HG03460 (cell line): ENCODE data around the gene TSPAN15.
"Not testable (repeated sequence)": the region's sequence is repeated elsewhere in the genome, so short reads cannot be mapped to it uniquely, and the experiment has no call there.

ENCODE experiments used
- ATAC-seq: cut with Tn5 transposase; IDR thresholded peaks from one replicate; pipeline ENCODE4 v1.9.1; 2021; ENCODE audit not compliant: unreplicated experiment

TSPAN15 gene

DNA sequence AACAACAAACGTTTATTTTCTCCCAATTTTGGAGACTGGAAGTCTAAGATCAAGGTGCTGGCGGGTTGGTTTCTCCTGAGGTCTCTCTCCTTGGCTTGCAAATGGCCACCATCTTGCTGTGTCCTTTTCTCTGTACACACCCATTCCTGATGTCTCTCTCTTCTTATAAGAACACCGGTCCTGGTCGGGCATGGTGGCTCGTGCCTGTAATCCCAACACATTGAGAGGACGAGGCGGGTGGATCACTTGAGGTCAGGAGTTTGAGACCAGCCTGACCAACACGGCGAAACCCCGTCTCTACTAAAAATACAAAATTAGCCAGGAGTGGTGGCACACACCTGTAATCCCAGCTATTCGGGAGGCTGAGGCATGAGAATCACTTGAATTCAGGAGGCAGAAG is 85.3 kb downstream of the TSPAN15 start:
- ATAC-seq, result not testable (repeated sequence)

- ATAC-seq, result no peak
Observed at GRCh38 chr10:69537449-69537848, 86.2 kb downstream of the TSPAN15 start.

DNA sequence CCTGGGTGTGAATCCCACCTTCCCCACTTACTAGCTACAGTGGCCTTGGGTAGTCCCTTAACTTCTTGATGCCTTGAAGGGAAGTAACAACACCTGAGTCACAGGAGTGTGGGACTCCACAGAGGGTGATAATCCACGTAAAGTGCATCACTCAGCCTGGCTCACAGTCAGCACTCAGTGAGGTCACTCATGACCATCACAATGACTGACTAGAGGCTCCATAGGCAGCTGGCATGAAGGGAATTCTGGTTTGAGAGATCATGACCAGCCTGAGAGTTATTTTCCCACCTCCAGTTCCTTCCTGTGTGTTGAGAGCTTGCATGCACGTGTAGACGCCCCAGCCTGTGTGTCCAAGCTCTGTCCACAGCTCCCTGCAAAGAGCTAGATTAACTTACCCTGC is 87.2 kb downstream of the TSPAN15 start:
- ATAC-seq, result no peak

DNA sequence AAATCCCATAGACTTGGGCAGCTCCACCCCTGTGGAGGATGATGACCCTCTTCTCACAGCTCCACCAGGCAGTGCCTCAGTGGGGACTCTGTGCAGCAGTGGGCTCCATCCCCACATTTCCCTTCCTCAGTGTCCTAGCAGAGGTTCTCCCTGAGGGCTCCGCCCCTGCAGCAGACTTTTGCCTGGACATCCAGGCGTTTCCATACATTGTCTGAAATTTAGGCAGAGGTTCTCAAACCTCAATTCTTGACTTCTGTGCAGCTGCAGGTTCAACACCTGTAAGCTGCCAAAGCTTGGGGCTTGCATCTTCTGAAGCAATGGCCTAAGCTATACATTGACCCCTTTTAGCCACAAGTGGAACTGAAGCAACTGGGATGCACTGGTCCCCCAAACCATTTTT is 90.2 kb downstream of the TSPAN15 start:
- no peak for ATAC-seq

- no peak for ATAC-seq
Observed at GRCh38 chr10:69549959-69550358, 98.7 kb downstream of the TSPAN15 start.

- ATAC-seq, result no peak
Observed at GRCh38 chr10:69552268-69552667, 101.0 kb downstream of the TSPAN15 start.

- ATAC-seq, result no peak
Observed at GRCh38 chr10:69553328-69553727, 102.1 kb downstream of the TSPAN15 start.

DNA sequence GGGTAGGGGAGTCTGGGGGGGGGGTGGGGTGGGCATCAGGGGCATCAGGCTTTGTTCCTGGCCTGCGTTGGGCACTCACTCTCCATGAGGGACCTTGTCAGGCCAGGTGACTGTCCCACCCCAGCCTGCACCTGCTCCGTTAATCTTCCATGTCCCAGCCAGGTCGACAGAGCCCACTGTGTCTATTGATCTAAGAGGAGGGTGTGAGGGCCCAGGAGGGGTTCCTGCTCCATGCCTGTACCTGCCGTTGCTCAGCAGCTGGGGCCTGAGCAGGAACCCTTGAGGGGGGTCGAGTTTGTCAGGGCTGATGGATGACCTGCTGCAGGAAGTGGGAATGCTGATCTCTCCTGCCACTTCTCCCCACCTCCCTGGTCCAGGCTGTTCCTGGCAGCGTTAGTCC is 103.3 kb downstream of the TSPAN15 start:
- no peak for ATAC-seq
